OCI-LY1 (cell line): ENCODE data around the gene NFIB.

Experiments used
- EZH2 ChIP-seq: fragments of 200-600 bp; sonication (generic), shearing (Covaris generic); IDR thresholded peaks from 2 replicates; pipeline ENCODE4 v1.8.0; 2017; ENCODE audit warnings: borderline replicate concordance, mixed run types, mild to moderate bottlenecking, antibody characterized with exemption, low read length, moderate library complexity, mixed read lengths
- TF ChIP-seq, protein P1 (sequence below): fragments of 200-600 bp; sonication (generic), shearing (Covaris generic); IDR thresholded peaks from 2 replicates; pipeline ENCODE4 v1.5.1; 2017; ENCODE audit warnings: mild to moderate bottlenecking, antibody characterized with exemption, low read length, moderate library complexity, mixed read lengths

DNA sequence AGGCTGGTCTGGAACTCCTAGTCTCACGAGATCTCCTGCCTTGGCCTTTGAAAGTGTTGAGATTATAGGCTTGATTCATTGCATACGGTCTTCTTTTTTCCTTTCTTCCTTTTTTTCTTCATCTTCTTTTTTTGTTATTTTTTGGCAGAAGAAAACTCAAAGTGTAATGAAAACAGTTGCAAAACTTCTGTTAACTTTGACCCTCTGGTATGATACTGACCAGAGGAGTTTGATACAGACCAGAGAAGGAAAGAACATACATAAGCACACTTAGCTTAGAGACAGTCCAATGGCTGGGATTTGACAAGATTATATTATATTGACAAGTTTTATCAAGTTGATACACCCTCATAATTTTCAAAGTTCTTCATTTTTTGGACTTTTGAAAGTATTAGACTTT lies 181.2 kb downstream of the NFIB start:
- TF ChIP-seq, protein P1, sequence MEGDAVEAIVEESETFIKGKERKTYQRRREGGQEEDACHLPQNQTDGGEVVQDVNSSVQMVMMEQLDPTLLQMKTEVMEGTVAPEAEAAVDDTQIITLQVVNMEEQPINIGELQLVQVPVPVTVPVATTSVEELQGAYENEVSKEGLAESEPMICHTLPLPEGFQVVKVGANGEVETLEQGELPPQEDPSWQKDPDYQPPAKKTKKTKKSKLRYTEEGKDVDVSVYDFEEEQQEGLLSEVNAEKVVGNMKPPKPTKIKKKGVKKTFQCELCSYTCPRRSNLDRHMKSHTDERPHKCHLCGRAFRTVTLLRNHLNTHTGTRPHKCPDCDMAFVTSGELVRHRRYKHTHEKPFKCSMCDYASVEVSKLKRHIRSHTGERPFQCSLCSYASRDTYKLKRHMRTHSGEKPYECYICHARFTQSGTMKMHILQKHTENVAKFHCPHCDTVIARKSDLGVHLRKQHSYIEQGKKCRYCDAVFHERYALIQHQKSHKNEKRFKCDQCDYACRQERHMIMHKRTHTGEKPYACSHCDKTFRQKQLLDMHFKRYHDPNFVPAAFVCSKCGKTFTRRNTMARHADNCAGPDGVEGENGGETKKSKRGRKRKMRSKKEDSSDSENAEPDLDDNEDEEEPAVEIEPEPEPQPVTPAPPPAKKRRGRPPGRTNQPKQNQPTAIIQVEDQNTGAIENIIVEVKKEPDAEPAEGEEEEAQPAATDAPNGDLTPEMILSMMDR: no peak
- TF ChIP-seq EZH2: no peak
